DOHH2 (cell line): ENCODE data around the gene AIFM1.
A peak's percentile ranks its signal among the peaks of the same experiment; 100 is the strongest.

Experiments used
- H3F3A ChIP-seq: fragments of 200-600 bp; sonication (generic), shearing (Covaris generic); 2 replicates; pipeline ENCODE4 v1.6.0; 2016; ENCODE audit warnings: antibody characterized with exemption, mild to moderate bottlenecking; ENCODE audit not compliant: control insufficient read depth, insufficient read depth
- H3K27ac ChIP-seq: fragments of 200-600 bp; sonication (generic); 2 replicates; pipeline ENCODE4 v1.5.1; 2014; ENCODE audit warnings: low read depth, mild to moderate bottlenecking, low read length, moderate library complexity
- H3K27me3 ChIP-seq: fragments of 200-600 bp; sonication (generic); 2 replicates; pipeline ENCODE4 v1.6.1; 2014; ENCODE audit warnings: mild to moderate bottlenecking, low read length, mixed read lengths; ENCODE audit not compliant: control insufficient read depth
- H3K36me3 ChIP-seq: fragments of 200-600 bp; sonication (generic); 2 replicates; pipeline ENCODE4 v1.6.1; 2014; ENCODE audit warnings: mild to moderate bottlenecking, low read length, moderate library complexity, mixed read lengths; ENCODE audit not compliant: control insufficient read depth
- H3K4me1 ChIP-seq: fragments of 200-600 bp; sonication (generic); 2 replicates; pipeline ENCODE4 v1.6.1; 2014; ENCODE audit warnings: mild to moderate bottlenecking, low read length, mixed read lengths; ENCODE audit not compliant: control insufficient read depth
- H3K4me2 ChIP-seq: fragments of 200-600 bp; sonication (generic); 2 replicates; pipeline ENCODE4 v1.6.0; 2014; ENCODE audit warnings: mild to moderate bottlenecking, low read length, moderate library complexity
- H3K4me3 ChIP-seq: fragments of 200-600 bp; sonication (generic); 2 replicates; pipeline ENCODE4 v1.5.1; 2014; ENCODE audit warnings: mild to moderate bottlenecking, low read length, mixed read lengths
- H3K79me2 ChIP-seq: fragments of 200-600 bp; sonication (generic); 2 replicates; pipeline ENCODE4 v1.6.1; 2014; ENCODE audit warnings: mild to moderate bottlenecking, low read length, mixed read lengths; ENCODE audit not compliant: control insufficient read depth
- H3K9me2 ChIP-seq: fragments of 200-600 bp; sonication (generic); replicated peaks from 2 replicates; pipeline ENCODE4 v1.6.1; 2014; ENCODE audit warnings: mild to moderate bottlenecking, low read length, mixed read lengths; ENCODE audit not compliant: control insufficient read depth
- H3K9me3 ChIP-seq: fragments of 200-600 bp; sonication (generic); 2 replicates; pipeline ENCODE4 v1.6.1; 2014; ENCODE audit warnings: antibody characterized with exemption, low read length, mixed read lengths; ENCODE audit not compliant: control insufficient read depth, insufficient read depth
- H4K20me1 ChIP-seq: fragments of 200-600 bp; sonication (generic); 2 replicates; pipeline ENCODE4 v1.6.0; 2014; ENCODE audit warnings: low read depth, mild to moderate bottlenecking, antibody characterized with exemption, low read length, moderate library complexity; ENCODE audit not compliant: control insufficient read depth, insufficient read depth
- CTCF ChIP-seq: fragments of 200-600 bp; sonication (generic); IDR thresholded peaks from one replicate; pipeline ENCODE4 v1.5.1; 2014; ENCODE audit warnings: antibody characterized with exemption, mild to moderate bottlenecking, low read depth, low read length; ENCODE audit not compliant: poor library complexity, severe bottlenecking
- EZH2phosphoT487 ChIP-seq: fragments of 200-600 bp; sonication (generic); IDR thresholded peaks from 2 replicates; pipeline ENCODE4 v1.6.1; 2017; ENCODE audit warnings: borderline replicate concordance, mild to moderate bottlenecking, antibody characterized with exemption, low read length, moderate library complexity, mixed read lengths

The AIFM1 gene

GRCh38 chrX:130121505-130121800 lies 44.2 kb downstream of the AIFM1 start:
- Histone ChIP-seq H3K9me2 (no peaks in the 10 kb centered on the region), H3F3A (no peaks in the 10 kb centered on the region), H3K4me1 (peaks cover 39% of the 10 kb centered on the region), H3K79me2 (no peaks in the 10 kb centered on the region), H3K4me2 (peak overlapping the region; percentile 82), H3K9me3 (no peaks in the 10 kb centered on the region), H4K20me1 (no peaks in the 10 kb centered on the region), H3K4me3 (peak overlapping the region; percentile 75; the same call in 1 of the 2 replicates), H3K27ac (no peak overlapping the region), H3K36me3 (no peaks in the 10 kb centered on the region), H3K27me3 (no peaks in the 10 kb centered on the region)
- no peak for TF ChIP-seq CTCF
- TF ChIP-seq EZH2phosphoT487, result no peak

- H3K79me2 ChIP-seq, result no peaks in the 10 kb centered on the region
- H3K36me3 ChIP-seq, result no peaks in the 10 kb centered on the region
- TF ChIP-seq EZH2phosphoT487 (no peak), CTCF (peak; percentile 69)
- H3K4me3 ChIP-seq, result peak overlapping the region; percentile 75
- peaks cover 39% of the 10 kb centered on the region for H3K4me1 ChIP-seq
- no peaks in the 10 kb centered on the region for H3K27me3 ChIP-seq
- no peaks in the 10 kb centered on the region for H3K9me3 ChIP-seq
- no peaks in the 10 kb centered on the region for H4K20me1 ChIP-seq
- no peak overlapping the region; the same call in 1 of the 2 replicates for H3K27ac ChIP-seq
- H3K9me2 ChIP-seq, result no peaks in the 10 kb centered on the region
- H3K4me2 ChIP-seq, result peak overlapping the region; percentile 82
- no peaks in the 10 kb centered on the region for H3F3A ChIP-seq
These were observed 44.7 kb downstream of the AIFM1 start for GRCh38 chrX:130120746-130121504.

GRCh38 chrX:130120321-130120731 lies 45.3 kb downstream of the AIFM1 start:
- H3K27ac ChIP-seq, result no peak overlapping the region; the same call in 1 of the 2 replicates
- H4K20me1 ChIP-seq, result no peaks in the 10 kb centered on the region
- no peaks in the 10 kb centered on the region for H3K27me3 ChIP-seq
- no peaks in the 10 kb centered on the region for H3K9me3 ChIP-seq
- peak overlapping the region; percentile 82 for H3K4me2 ChIP-seq
- H3K9me2 ChIP-seq, result no peaks in the 10 kb centered on the region
- no peaks in the 10 kb centered on the region for H3F3A ChIP-seq
- H3K79me2 ChIP-seq, result no peaks in the 10 kb centered on the region
- peaks cover 39% of the 10 kb centered on the region for H3K4me1 ChIP-seq
- TF ChIP-seq CTCF (no peak), EZH2phosphoT487 (no peak)
- peak overlapping the region; percentile 75 for H3K4me3 ChIP-seq
- H3K36me3 ChIP-seq, result no peaks in the 10 kb centered on the region
